ENCODE results near the gene TAL1.
A peak's percentile ranks its signal among the peaks of the same experiment; 100 is the strongest.

TAL1 gene

DNA sequence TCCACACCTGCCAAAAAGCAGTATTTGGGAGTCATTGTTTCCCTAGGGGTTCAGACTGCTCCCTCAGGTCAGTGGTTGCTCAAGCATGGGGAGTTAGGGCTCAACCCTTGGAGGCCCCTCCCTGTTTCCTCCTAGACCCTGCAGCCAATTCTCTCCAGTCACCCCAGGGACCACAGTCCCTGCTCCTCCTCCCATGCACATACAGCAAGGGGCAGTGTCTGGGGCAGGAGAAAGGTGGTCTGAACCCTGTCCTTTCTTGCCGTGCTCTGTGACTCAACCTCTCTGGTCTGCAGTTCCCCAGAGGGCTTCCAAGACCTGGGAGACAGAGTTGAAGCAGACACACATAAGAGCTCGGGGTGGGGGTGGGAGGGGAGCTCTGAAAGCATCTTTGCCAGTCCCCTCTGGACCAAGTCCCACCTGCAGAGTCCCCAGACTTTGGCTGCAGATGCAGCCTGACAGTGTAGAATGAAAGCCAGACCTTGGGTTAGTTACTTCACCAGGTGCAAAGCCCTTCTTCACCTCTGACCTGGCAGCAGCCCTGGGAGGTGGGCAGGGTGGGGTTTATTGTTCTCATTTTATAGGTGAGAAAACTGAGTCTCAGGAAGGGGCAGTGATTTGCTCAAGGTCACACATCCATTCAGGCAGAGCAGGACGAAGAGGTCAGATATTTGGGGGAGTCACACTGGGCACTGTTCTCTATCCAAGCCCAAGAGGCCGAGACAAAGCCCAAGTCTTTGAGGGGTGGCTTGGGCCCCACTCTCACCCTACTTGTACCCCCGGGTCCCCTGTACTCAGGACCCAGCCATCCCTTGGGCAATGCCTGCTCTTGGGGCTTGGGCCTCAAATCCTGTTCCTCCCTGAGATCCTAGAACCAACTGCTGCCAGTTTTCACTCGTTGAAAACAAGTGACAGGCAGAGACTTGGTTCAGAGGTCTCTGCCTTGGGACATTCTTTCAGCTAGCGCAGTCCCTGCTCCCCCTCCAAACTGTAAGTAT is 42.9 kb downstream of the TAL1 start:
- DNase-seq (ENCODE audit: low read depth) = no peak

DNA sequence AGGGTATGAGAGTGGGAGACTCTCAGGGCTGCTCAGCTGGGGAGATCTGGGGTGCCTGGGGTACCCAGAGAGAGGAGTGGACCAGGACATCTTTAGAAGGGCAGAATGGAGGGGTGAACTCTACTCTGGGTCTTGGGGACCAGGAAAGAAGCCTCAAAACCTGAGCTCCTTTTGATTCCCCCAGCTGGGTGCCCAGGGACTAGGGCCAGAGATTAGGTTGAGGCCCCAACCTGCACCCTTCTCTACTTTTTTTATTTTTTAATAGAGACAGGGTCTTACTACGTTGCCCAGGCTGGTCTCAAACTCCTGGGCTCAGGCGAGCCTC is 44.1 kb downstream of the TAL1 start:
- DNase-seq (ENCODE audit: low read depth) = no peak

DNA sequence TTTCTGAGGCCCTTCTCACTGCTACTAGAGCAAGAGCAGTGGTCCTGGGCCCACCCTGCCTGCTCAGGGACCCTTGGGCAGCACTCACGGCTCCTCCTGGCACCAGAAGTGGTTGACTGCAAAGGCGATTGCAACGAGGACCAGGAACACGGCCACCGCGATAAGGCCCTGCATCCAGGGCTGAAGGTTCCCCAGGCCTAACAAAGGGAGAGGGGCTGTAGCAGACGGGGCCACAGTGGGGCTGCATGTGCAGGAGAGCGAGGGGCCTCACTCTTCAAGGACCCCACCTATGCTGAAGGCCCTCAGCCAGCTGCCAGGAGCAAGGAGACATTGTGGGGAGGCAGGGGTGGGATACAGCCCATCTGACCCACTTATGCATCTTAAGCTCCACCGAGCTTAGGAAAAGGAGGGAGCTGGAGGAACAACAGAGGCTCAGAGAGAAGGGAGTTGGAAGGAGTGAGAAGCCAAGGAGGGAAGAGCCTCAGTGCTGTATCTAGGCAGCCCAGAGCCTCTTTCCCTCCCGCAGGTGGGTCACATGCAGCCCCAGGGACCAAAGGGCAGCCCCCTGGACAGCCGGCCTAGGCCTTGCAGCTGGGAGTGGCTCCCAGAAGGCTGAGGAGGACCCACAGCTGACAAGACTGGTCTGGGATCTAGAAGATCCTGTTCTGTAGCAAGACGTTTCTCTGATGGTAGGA is 44.6 kb downstream of the TAL1 start:
- no peak for DNase-seq (ENCODE audit: low read depth)

DNA sequence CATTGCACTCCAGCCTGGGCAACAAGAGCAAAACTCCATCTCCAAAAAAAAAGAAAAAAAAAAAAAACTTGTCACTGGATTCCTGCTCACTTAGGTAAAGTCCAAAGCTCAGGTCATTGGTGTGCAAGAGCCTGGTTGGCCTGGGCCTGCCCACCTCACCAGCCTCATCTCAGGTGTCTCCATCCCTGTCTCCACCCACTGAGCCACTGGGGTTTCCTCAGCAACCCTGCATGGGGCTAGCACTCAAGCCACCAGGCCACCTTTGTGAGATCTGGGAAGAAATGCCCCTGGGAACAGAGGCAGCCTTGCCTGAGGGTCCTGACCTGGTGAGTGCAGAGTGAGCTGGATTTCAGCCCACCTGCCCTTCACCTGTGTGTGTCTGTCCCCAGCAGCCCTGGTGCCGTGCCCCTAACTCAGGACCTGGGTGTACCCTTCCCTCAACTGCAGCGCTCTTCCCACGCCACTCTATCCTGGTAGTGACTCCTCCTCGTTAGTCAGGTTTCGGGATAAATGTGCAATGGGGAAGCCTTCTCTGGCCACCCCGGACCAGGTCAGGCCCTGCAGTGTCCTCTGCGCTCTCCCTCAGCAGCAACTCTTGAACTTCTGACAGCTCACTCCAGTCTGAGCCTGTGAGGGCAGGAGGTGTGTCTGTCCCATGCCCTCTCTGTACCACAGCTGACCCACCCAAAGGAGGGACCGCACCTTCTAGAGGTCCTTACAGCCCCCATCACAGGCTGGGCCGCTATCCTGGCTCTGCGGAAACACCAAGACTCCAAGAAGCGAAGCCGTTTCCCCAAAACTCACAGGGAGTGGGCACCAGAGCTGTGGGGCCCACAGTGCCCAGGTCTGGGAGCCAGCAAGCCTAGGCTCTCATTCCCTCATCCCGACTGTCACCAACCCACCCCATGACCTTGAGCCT is 45.5 kb downstream of the TAL1 start:
- DNase-seq (ENCODE audit: low read depth) = no peak

DNA sequence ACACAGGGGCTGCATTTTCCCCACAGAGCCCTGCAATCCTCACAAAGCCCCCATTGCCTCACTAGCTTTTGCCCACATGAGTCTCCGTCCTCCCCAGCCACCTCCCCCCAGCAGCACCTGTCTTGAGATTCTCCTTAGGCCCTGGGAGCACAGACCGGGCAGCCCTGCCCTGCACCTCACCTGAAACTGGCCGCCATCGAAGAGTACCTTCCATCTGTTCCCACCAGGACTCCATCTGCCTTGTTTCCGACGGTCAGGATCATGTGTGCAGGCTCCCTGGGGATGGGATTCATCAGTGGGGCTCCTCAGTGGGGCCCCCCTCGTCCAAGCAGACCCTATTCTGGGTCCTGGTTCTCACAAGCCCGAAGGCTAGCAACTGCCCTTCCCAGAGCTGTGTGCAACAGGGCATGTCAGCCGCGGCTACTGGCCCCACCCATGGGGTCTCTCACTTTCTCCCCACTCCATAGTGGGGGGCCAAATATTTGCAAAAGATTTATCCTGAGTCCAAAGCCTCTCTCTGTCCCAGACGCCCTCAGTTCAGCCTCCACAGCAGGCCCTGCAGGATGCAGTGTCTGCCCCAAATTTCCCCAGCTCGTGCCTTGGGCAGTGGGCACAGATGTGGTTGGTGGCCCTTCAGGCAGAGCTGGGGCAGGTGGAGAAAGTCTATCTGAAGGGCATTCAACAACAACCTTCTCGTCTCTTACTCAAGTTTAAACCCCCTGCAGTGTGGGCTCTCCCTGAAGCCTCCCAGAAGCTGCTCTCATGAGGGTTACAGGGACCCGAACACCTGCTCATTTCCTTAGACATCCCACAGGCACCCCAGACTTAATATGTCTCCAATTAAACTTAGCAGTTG is 47.0 kb downstream of the TAL1 start:
- DNase-seq (ENCODE audit: low read depth) = no peak

DNA sequence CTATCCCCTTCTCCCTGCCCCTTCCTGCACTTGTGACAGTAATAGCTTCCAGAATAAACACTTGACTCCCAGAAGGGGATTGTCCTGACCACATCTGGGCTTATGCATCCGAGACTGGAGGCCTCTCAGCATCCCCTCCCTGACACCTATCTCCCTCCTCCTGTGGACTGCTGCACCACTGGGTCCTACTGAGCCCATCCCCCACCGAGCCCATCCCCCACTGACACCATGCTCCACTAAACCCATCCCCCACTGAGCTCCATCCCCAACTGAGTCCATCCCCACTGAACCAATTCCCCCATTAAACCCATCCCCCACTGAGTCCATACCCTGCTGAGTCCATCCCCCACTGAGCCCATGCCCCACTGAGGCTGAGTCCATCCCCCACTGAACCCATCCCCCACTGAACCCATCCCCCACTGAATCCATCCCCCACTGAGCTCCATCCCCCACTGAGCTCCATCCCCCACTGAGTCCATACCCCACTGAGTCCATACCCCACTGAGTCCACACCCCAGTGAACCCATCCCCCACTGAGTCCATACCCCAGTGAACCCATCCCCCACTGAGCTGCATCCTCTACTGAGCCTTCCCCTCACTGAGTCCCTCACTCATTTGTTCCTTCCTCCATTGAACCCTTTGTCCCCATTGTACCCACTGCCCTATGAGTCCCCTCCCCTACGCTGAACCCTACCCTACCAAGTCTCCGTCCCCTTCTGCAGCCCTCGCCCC is 47.8 kb downstream of the TAL1 start:
- no peak for DNase-seq (ENCODE audit: low read depth)

DNA sequence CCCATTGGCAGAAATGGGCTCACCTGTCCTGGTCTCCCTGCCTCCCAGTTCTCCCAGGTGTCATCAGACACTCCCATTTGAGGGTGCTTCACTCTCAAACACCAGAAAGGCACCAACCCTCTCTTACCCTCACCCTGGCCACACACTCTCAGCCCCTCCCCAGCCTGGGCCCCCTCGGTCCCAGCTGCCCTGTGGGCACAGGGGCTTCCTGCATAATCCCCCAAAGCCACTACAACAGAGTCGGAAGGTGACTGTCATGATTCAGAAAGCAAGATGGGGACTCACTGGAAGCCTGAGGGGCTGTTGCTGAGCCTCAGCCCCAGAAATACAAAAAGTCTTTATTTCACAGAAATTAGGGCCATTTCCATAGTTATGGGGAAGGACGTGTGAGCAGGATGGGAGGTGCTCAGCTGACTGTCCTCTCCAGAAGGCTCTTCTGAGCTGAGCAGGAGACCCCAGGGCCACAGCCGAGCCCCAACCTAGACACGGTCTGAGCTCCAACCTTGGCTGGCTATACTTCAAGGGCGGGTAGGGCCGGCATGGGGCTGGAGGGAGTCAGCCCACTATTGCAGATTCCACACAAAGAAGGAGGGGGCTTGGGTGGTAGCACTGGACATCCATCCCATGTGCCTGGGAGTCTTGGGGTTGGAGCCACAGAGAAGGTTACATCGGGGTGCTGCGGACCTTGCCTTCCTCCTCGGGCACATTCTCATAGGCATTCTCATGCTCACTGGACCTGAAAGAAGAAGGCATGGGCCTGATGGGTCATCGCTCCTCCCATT is 48.5 kb downstream of the TAL1 start:
- DNase-seq (ENCODE audit: low read depth) = no peak

DNA sequence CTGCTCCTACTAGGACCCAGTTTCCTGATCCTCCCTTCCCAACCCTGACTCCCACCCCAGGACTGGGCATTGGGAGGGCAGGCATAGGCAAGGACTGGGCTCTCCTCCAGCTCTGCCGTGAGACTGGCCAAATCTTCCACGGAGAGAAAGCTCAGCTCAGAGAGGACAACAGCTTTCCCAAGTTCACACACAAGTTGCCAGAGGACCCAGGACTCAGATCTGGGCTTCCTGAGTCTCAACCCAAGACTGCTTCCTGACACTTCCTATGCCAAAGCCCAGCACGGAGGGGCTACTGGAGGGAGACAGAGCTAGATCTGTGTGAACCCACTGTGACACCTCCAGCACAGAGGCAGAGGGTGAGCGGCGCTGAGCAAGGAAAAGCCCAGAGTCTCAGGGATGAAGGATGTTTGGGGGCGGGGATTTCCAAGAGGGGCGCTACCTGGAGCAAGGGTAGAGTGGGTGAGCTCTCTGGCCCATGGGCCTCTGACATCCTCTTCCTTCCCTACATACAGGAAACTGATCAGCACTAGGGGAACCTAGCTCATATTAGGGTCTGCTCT is 49.3 kb downstream of the TAL1 start:
- DNase-seq (ENCODE audit: low read depth) = no peak

DNA sequence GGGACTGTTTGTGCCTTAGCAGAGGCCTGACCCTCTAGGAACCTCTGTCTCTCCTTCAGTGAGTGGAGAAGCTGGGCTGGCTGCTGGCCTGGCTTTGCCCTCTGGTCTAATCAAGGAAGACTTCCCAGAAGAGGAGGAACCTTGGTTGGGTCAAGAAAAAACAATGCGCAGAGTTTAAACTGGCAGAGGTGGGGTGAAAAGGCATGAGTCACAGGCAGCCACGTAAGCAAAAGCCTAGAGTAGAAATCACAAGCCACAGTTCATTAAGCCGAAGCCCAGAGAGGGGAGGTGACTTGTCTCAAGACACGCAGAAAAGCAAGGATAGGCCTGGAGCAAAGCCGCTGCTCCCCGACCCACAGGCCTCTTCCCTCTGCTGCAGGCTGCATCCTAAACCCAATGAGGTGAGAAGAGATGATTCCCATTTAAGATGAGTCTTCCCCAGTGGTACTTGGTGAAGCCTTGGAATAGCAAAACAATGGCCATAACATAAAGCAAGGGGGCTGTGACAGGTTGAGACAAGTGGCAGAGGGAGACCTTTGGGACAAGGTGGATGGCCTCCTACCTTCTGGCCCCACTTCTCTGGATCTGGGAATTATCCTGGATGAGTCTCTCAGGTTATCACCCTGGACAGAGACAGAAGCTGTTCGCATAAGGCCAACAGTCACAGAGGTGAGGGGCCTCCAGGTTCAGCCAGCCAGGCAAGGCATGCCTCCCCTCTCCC is 49.9 kb downstream of the TAL1 start:
- DNase-seq (ENCODE audit: low read depth) = peak; percentile 63

DNA sequence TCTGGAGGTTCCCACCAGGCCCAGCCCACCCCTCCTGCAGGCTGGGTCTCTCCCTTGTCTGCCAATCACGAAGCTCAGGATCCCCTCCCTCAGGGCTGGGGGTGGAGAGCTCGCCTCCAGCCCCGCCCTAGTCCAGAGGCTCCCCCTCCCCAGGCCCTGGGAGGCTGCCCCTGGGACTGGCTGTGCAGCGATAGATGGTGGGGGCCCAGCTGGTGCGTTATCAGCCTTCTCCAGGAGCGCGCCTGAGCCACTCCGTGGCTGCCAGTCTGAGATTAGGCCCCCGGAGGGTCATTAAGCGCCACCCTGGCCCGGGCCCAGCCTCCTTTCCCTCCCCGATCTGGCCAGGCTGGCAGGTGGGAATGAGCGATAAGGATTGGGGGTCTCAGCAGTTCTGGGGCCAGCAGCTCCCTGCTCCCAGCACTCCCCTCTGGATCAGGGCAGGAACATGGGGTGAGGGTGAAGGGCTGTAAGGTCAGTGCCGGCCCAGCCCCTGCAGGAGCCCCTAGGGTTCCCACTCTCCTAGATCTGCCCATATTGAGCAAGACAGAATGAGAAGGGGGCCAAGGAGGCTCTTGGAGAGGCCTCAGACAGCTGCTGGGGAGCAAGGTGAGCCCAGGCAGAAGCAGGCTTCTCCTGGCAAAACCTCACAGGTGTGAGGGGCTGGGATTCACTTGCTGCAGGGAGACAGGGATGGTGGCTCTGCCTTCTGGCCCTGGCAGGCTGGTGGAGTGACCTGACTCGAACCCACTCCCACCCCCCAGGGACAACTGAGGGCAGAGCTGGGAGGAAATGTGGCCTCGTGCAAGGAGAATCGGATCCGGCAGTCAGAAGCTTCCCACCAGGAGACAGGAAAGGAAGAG is 50.7 kb downstream of the TAL1 start:
- no peak for DNase-seq (ENCODE audit: low read depth)

DNA sequence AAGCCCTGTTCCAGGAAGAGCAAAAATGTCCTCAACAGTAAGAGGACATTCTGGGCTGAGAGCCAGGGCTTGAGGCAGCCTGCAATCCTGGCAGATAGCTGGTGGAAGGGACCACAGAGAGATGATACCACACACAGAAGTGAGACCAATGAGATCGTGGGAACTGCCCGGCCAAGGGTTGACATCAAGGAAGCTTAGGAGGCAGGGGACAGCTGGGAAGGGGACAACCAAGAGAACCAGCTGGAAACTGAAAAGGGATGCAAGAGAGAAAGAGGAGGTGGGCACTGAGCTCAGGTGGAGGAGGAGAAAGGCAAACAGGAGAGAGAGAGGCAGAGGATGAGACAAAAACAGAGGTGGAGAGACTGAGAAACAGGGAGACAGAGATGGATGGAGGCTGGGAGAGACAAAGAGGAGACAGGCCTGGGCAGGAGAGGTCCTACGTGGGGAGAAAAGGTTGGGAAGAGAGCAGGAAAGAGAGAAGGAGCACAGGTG is 51.4 kb downstream of the TAL1 start:
- DNase-seq (ENCODE audit: low read depth) = peak; percentile 29

DNA sequence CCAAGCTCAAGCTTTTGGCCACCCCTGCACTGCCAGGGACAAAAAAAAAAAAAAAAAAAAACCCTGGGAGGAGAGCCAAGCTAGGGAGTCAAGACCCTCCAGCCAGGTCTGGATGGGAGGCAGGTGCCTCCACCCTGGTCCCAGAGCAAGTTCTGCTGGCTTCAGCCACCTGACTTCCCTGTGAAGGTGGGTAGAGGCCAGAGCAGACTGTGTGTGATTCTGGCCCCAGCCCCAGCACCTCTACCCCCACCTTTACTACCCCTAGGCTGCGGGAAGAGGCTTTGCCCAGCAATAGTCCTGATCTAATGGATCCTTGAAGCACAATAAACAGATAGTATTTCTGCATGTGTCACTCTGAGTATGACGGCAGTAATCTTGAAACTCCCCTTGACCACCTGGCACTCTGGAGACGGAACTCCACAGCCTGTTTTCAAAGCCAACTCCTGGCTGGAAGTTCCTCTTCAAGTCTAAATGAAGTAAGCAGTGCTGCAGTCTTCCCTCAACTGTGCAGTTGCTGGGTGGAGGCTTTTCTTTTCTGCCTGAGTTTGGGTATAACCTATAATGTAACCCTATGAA is 51.9 kb downstream of the TAL1 start:
- DNase-seq (ENCODE audit: low read depth) = no peak

DNA sequence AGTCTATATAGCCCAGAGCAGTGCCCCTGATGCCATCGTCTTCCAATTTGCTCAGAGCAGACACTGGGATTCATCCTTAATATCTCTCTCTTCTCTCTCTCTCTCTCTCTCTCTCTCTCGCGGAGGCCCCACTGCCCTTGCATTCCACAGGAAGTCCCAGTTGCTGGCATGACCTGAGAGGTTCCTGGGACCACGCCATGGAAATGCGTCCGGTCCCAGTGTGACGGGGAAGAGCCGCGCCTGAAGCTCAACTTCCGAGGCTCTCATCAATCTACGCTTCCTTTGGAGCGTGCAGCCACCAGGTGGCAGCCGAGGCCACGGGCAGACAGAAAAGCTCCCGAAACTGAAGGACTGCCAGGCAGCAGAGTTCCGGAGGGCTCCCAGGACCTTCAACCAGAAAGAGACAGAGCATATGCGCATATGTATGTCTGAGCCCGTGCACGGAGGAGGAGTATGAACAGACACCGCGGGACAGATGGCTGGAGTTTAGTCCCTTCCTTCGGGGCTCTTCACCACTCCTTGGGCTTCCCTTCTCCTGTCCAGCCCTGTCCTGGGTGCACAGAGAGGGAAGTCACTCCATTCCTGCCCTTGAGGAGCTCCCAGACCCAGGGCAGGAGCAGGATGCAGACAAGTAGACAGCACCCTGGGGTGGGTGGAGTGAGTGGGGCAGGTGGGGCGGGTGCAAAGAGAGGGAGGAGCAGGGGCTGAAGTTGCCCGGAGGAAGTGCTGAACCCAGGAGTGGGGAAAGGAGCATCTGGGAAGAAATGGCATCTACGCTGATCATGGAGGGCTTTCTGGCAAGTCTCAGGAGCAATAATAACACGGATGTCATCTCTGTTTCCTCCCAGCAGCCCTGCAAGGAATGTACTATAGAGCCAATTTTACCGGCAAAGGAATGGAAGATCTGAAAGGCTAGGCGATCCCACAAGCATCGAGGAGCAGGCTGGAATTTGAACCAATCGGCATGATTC is 52.7 kb downstream of the TAL1 start:
- peak; percentile 94 for DNase-seq (ENCODE audit: low read depth)

DNA sequence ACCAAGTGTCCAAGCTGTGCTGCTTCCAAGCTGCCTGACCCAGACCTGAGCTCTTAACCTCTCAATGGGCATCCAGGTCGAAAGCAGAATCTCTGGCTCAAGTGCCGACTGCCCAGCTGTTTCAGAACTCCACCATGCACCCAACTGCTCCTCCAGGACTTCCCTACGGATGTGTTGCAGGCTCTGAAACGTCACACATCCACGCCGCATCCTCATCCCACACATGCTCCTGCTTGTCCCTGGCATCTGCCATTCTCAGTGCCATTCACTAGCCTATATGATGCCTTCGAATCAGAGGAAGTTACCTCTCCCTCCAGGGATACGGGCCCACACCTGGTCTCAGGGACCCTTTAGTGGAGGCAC is 53.4 kb downstream of the TAL1 start:
- no peak for DNase-seq (ENCODE audit: low read depth)

DNA sequence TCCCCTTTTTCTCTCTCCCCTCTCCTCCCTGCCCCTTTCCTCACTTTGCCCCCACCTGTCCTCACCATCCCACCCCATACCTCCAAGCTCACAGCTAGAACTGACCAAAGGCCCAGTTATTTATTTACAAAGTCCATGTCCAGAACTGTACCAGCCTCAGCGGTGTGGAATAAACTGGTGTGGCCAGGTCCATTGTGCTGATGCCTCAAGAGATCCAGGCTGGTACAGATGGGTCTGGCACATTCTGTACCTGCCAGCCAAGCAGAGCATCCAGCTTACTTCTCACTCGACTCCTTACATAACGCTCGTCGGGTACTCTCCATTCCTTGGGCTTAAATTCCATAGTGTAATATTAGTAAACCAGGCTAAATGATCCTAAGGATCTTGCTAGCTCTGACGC is 54.0 kb downstream of the TAL1 start:
- no peak for DNase-seq (ENCODE audit: low read depth)

DNA sequence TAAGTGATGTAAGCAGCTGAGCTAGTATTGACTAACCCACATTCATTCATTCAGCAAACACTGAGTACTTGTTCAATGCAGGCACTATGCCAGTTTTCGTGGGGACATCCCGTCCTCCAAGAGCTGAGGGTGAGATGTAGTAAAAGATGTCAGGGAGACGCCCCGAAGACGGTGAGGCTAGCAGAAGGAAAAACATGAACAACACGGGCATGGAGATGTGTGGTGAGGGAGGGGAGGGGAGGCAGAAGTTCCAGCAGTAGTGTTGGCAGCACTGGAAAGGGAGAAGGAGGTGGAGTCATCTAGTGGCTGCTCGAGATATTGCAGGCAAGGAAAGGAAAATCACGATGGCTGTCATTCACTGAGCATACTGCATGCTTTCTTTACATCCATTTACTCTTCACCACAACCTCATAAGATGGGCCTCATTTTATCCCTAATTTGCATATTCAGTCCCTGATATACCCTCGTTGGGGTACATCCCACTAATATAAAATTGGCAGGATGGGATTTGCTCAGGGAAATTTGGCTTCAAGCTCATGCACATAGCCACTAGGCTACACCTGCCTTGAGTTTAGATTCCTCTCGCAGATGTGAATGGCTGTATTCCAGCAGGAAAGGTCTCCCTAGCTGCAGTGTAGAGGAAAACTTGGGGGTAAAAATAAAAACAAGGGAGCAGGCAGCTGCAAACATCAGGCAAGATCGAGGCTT is 56.6 kb downstream of the TAL1 start:
- peak; percentile 65 for DNase-seq (ENCODE audit: low read depth)

Data from iris pigment epithelial cell (primary cell).